Measurements from ENCODE around the gene DNAL4. TPM values are rescaled to one million over a fixed set of nuclear protein-coding genes. Genes with fewer than 3 reads are reported as not detected.

The DNAL4 gene
- total RNA-seq, 4 donors from 2014 or later, result 6.7 to 12.8 (median 9.4) TPM

GRCh38 chr22:38761202-38762162, 32.5 kb downstream of the DNAL4 start:
- ATAC-seq (ENCODE audit: low FRiP score) (no peak), DNase-seq (ENCODE audit: low spot score) (no peak)
- TF ChIP-seq, protein P1, sequence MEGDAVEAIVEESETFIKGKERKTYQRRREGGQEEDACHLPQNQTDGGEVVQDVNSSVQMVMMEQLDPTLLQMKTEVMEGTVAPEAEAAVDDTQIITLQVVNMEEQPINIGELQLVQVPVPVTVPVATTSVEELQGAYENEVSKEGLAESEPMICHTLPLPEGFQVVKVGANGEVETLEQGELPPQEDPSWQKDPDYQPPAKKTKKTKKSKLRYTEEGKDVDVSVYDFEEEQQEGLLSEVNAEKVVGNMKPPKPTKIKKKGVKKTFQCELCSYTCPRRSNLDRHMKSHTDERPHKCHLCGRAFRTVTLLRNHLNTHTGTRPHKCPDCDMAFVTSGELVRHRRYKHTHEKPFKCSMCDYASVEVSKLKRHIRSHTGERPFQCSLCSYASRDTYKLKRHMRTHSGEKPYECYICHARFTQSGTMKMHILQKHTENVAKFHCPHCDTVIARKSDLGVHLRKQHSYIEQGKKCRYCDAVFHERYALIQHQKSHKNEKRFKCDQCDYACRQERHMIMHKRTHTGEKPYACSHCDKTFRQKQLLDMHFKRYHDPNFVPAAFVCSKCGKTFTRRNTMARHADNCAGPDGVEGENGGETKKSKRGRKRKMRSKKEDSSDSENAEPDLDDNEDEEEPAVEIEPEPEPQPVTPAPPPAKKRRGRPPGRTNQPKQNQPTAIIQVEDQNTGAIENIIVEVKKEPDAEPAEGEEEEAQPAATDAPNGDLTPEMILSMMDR (IDR thresholded peaks at IDR 0.05), result no peak

DNA sequence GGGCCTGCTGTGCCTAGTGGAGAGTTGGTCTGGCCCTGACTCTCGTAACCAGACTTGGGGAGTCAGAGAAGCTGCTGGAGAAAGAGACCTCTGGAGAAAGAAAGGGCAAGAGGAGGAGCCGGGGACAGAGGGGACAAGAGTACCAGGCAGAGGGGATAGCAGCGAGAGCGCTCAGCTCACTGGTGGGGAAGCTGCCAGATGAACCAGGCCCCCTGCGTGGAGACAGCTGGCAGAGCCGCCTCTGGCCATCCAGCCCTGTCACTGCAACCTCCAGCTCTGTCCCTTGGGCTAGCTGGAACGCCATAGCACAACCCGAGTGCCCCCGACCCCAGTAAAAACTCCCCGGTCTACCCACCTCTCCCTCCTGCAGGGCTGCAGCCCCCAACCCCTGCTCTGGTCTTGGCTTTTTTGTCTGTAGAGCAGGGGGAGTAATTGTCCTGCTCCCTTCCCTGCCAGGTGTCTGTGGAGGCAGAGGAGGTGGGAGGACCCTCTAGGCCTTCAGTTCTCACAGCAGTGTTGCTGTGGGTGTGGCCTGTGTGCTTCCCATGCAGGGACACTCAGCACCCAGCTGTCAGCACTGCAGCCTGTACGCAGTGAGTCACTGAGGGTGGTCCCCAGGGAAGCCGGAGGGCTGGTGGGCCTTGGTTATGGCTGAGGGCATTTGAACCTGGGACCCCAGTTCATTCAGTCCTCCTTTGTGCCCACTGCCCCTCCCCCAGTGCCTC, 33.3 kb downstream of the DNAL4 start:
- ATAC-seq (ENCODE audit: low FRiP score), result no peak
- TF ChIP-seq, protein P1 (IDR thresholded peaks at IDR 0.05), result no peak
- DNase-seq (ENCODE audit: low spot score), result no peak

- ATAC-seq (ENCODE audit: low FRiP score) (no peak), DNase-seq (ENCODE audit: low spot score) (no peak)
- TF ChIP-seq, protein P1 (IDR thresholded peaks at IDR 0.05), result no peak
Observed at GRCh38 chr22:38759005-38759404, 34.9 kb downstream of the DNAL4 start.

GRCh38 chr22:38758276-38758945, 35.5 kb downstream of the DNAL4 start:
- DNase-seq (ENCODE audit: low spot score) (no peak), ATAC-seq (ENCODE audit: low FRiP score) (no peak)
- TF ChIP-seq, protein P1 (IDR thresholded peaks at IDR 0.05), result no peak

DNA sequence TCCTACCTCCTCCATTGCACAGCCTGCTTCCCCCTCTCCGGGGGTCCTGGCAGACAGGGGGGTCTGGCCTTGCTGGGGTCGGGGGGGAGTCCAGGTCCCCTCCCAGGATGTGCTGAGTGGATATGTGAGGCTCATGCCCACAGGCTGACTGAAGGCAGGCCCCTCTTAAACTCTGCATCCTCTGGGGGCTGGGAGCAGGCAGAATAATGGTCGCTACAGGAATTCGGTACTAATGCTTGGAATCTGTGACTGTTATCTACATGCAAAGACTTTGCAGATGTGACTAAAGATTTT, 36.5 kb downstream of the DNAL4 start:
- TF ChIP-seq, protein P1 (IDR thresholded peaks at IDR 0.05), result no peak
- no peak for ATAC-seq (ENCODE audit: low FRiP score)
- no peak for DNase-seq (ENCODE audit: low spot score)

GRCh38 chr22:38756711-38757463, 37.1 kb downstream of the DNAL4 start:
- no peak for DNase-seq (ENCODE audit: low spot score)
- TF ChIP-seq, protein P1 (IDR thresholded peaks at IDR 0.05), result no peak
- no peak for ATAC-seq (ENCODE audit: low FRiP score)
